ENCODE results near the gene ETV6. TPM values are rescaled to one million over a fixed set of nuclear protein-coding genes. Genes with fewer than 3 reads are reported as not detected.

The ETV6 gene
- total RNA-seq, 1 donor from 2014 or later = 16.9 TPM

DNA sequence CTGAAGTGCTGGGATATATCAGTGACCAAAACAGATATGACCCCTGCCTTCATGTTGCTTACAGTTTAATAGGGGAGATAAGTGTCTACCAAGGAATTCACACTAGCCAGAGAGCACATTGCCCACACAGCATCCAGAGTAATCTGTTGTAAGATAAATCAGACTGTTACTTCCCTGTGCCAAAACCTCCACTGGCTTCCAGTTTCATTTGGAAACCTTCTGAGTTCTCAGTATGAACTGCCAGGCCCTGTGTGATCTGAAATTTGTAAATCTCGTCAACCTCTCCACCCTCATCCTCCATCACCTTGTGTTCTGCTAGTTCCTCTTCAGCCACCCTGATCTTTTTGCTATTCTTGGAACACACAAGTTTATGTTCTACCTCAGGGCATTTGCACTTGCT lies 154.7 kb downstream of the ETV6 start:
- Histone ChIP-seq H3K27ac (replicated peaks) (no peak overlapping the region), H3K27me3 (ENCODE audit: low read depth) (no peaks in the 10 kb centered on the region), H3K4me3 (no peak overlapping the region), H3K9me3 (replicated peaks) (no peaks in the 10 kb centered on the region), H3K4me1 (peaks cover 15% of the 10 kb centered on the region), H3K36me3 (no peaks in the 10 kb centered on the region)
- TF ChIP-seq, protein P1, sequence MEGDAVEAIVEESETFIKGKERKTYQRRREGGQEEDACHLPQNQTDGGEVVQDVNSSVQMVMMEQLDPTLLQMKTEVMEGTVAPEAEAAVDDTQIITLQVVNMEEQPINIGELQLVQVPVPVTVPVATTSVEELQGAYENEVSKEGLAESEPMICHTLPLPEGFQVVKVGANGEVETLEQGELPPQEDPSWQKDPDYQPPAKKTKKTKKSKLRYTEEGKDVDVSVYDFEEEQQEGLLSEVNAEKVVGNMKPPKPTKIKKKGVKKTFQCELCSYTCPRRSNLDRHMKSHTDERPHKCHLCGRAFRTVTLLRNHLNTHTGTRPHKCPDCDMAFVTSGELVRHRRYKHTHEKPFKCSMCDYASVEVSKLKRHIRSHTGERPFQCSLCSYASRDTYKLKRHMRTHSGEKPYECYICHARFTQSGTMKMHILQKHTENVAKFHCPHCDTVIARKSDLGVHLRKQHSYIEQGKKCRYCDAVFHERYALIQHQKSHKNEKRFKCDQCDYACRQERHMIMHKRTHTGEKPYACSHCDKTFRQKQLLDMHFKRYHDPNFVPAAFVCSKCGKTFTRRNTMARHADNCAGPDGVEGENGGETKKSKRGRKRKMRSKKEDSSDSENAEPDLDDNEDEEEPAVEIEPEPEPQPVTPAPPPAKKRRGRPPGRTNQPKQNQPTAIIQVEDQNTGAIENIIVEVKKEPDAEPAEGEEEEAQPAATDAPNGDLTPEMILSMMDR (IDR thresholded peaks at IDR 0.05; ENCODE audit: borderline replicate concordance) = no peak
- intact Hi-C loops (cut with micrococcal nuclease) = no loop called here
- DNase-seq = no peak

DNA sequence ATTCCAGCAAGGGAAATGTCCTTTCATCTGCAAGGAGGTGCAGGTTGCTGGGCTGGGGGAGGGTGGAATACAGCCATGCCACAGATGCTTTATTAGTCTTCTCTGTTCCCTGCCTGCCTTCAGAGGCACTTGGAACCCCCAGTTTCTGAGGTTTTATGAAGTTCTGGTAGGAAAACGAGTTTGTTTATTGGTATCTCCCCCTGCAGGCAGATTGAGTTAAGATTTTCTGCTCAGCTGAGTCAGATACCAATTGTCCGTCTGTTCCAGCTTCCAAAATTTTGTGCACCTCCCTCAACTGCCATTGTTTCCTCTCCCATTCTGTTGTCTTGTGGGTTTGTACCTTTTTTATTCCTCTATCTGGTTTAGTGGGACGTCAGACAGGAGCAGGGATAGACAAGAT lies 155.6 kb downstream of the ETV6 start:
- Histone ChIP-seq H3K27me3 (ENCODE audit: low read depth) (no peaks in the 10 kb centered on the region), H3K9me3 (replicated peaks) (no peaks in the 10 kb centered on the region), H3K36me3 (no peaks in the 10 kb centered on the region), H3K4me1 (peaks cover 7% of the 10 kb centered on the region), H3K27ac (replicated peaks) (no peak overlapping the region), H3K4me3 (no peak overlapping the region)
- TF ChIP-seq, protein P1 (IDR thresholded peaks at IDR 0.05; ENCODE audit: borderline replicate concordance) = no peak
- DNase-seq = no peak
- intact Hi-C loops (cut with micrococcal nuclease) = no loop called here

DNA sequence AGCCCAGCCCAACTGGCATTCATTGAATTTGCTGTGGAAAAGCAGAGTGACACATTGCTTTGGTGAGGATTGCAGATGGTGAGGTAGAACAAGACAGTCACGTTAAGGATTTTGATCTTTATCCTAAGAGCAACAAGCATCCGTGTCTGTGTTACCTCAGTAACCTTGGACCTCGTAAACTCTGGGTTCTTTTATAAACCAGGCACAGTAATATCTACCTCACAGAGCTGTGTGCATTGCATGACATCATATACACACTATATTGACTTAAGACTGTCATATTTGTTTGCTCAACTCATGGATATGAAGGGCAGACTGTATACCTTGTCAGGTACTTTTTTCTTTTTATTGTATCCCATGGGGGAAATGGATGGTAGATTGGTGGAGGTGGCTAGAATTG lies 156.2 kb downstream of the ETV6 start:
- H3K36me3 ChIP-seq = no peaks in the 10 kb centered on the region
- intact Hi-C loops (cut with micrococcal nuclease) = no loop called here

DNA sequence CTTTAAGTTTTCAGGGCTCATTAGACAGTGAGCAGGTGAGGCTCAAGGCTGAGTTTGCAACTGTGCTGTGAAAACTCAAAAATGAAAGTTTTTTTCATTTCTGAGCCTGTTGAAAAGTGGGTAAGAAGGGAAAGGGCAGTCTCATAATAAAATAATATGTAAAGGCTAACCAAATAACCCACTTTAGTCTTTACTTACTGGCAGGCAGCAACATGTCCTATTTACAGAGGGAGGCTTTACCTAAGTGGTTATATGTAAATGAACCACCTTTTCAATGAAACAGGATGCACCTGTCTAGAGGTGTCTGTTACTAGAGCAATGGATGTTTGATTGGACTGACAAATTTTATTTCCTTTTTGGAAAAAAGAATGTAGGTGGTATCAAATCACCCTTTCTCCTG lies 158.0 kb downstream of the ETV6 start:
- peaks cover 21% of the 10 kb centered on the region for H3K4me1 ChIP-seq
- no peak overlapping the region for H3K4me3 ChIP-seq

More for the DNA sequence above, 156.2 kb downstream of the ETV6 start:
- H3K27me3 ChIP-seq (ENCODE audit: low read depth) = no peaks in the 10 kb centered on the region
- H3K4me3 ChIP-seq = no peak overlapping the region
- no peak overlapping the region for H3K27ac ChIP-seq (replicated peaks)
- H3K4me1 ChIP-seq = peaks cover 10% of the 10 kb centered on the region
- H3K9me3 ChIP-seq (replicated peaks) = no peaks in the 10 kb centered on the region
- DNase-seq = no peak
- TF ChIP-seq, protein P1 (IDR thresholded peaks at IDR 0.05; ENCODE audit: borderline replicate concordance) = no peak

DNA sequence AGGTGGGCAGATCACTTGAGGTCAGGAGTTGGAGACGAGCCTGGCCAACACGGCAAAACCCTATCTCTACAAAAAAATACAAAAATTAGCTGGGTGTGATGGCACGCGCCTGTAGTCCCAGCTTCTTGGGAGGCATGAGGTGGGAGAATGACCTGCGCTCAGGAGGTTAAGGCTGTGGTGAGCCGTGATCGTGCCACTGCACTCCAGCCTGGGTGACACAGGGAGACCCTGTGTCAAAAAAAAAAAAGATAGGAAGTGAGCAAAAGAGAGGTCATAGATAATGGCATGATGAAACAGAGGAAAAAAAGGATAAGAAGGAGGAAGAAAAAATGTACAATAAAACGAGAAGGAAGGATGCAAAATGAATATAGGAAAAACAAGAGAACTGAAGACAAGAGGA lies 159.5 kb downstream of the ETV6 start:
- H3K4me3 ChIP-seq = no peak overlapping the region
- no peak for DNase-seq
- H3K27me3 ChIP-seq (ENCODE audit: low read depth) = no peaks in the 10 kb centered on the region
- peaks cover 36% of the 10 kb centered on the region for H3K4me1 ChIP-seq
- H3K9me3 ChIP-seq (replicated peaks) = no peaks in the 10 kb centered on the region
- H3K36me3 ChIP-seq = no peaks in the 10 kb centered on the region
- intact Hi-C loops (cut with micrococcal nuclease) = no loop called here
- H3K27ac ChIP-seq (replicated peaks) = no peak overlapping the region
- TF ChIP-seq, protein P1 (IDR thresholded peaks at IDR 0.05; ENCODE audit: borderline replicate concordance) = no peak

More for the DNA sequence above, 158.0 kb downstream of the ETV6 start:
- Histone ChIP-seq H3K27ac (replicated peaks) (no peak overlapping the region), H3K36me3 (no peaks in the 10 kb centered on the region), H3K27me3 (ENCODE audit: low read depth) (no peaks in the 10 kb centered on the region), H3K9me3 (replicated peaks) (no peaks in the 10 kb centered on the region)
- intact Hi-C loops (cut with micrococcal nuclease) = no loop called here
- DNase-seq = no peak
- TF ChIP-seq, protein P1 (IDR thresholded peaks at IDR 0.05; ENCODE audit: borderline replicate concordance) = no peak

DNA sequence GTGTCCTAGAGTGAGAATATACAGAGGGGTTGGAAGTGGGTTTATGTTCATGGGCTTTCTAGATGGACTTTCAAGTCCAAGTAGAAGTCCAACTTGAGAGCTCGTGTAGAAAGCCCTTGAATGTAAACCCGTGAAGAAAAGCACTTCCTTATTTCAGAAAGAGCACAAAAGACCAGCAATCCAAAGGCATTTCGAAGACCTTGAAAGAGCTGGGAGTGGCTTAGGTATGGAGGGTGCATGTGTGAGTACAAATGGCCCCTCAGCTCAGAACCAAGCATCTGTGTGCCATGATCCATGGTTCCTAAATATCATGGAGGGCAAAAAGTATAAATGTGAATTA lies 160.7 kb downstream of the ETV6 start:
- Histone ChIP-seq H3K27ac (replicated peaks) (no peak overlapping the region), H3K9me3 (replicated peaks) (no peaks in the 10 kb centered on the region), H3K27me3 (ENCODE audit: low read depth) (no peaks in the 10 kb centered on the region), H3K4me1 (peaks cover 48% of the 10 kb centered on the region), H3K4me3 (no peak overlapping the region), H3K36me3 (no peaks in the 10 kb centered on the region)
- intact Hi-C loops (cut with micrococcal nuclease) = no loop called here
- DNase-seq = no peak
- TF ChIP-seq, protein P1 (IDR thresholded peaks at IDR 0.05; ENCODE audit: borderline replicate concordance) = no peak

All from left ventricle myocardium inferior (tissue), 1 donor.